Right kidney (tissue), 1 donor: ENCODE results near the gene ASH1L.
"Not testable (repeated sequence)": the region's sequence is repeated elsewhere in the genome, so short reads cannot be mapped to it uniquely, and the experiment has no call there.

Source experiments
- DNase-seq: peaks from one replicate; pipeline ENCODE4 v3.0.0-alpha.2; 2016

ASH1L gene

GRCh38 chr1:155499263-155499662 is 63.3 kb downstream of the ASH1L start:
- no peak for DNase-seq

DNA sequence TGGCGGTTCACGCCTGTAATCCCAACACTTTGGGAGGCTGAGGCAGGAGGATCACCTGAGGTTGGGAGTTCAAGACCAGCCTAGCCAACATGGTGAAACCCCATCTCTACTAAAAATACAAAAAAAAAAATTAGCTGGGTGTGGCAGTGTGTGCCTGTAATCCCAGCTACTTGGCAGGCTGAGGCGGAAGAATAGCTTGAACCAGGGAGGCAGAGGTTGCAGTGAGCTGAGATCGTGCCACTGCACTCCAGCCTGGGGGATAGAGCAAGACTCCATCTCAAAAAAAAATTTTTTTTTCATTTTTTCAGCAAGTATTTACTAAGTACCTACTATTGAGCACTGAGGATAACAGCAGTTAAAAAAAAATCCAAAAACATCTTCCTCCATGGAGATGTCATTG is 69.0 kb downstream of the ASH1L start:
- not testable (repeated sequence) for DNase-seq

- DNase-seq, result not testable (repeated sequence)
These were observed 74.2 kb downstream of the ASH1L start for GRCh38 chr1:155488419-155488818.

GRCh38 chr1:155487541-155487940 is 75.1 kb downstream of the ASH1L start:
- no peak for DNase-seq

DNA sequence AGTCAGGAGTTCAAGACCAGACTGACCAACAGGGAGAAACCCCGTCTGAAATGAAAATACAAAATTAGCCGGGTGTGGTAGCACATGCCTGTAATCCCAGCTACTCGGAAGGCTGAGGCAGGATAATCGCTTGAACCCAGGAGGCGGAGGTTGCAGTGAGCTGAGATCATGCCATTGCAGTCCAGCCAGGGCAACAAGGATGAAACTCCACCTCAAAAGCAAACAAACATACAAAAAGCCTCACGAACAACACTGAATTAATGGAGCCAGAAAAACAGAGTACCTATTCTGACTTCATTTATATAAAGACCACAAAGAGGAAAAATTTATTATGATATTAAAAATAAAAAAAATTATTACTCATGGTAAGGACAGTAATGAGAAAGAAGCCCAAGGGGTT is 75.7 kb downstream of the ASH1L start:
- DNase-seq, result not testable (repeated sequence)

GRCh38 chr1:155485945-155486344 is 76.7 kb downstream of the ASH1L start:
- no peak for DNase-seq

DNA sequence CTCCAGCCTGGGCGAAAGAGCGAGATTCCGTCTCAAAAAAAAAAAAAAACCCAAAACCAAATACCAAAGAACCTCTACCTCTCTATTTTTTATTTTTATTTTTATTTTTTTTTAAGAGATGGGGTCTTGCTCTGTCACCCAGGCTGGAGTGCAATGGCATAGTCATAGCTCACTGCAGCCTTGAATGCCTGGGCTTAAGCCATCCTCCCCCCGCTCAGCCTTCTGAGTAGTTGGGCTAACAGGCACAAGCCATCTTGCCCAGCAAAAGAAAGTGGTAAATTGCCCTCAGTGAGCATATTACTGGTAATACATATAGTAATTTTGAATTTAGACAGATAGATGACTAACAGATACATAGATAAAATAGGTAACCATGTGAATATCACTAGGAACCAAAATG is 77.4 kb downstream of the ASH1L start:
- DNase-seq, result no peak

DNA sequence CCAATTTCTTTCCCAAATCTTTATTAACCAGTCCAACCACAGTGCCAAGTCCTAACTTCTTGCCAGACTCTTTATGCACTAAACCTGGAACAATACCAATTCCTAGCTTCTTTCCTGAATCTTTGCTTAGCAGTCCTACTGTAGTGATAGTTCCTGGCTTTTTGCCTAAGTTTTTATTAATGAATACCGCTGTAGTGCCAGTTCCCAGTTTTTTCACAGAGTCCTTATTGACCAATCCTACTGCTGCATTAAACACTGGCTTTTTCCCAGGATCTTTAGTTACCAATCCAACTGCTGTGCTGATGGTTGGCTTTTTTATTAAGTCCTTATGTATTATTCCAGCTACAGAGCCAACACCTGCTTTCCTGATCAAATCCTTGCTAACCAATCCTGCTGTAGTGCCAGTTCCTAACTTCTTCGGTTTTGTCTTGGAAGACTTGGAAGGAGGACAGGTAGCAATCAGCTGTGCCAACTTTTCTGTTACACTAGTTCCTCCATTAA is 80.8 kb downstream of the ASH1L start:
- no peak for DNase-seq

- DNase-seq, result no peak
These were observed 83.4 kb downstream of the ASH1L start for GRCh38 chr1:155479205-155479604.

GRCh38 chr1:155478270-155478852 is 84.2 kb downstream of the ASH1L start:
- DNase-seq, result no peak

- DNase-seq, result no peak
These were observed 88.5 kb downstream of the ASH1L start for GRCh38 chr1:155474146-155474545.

DNA sequence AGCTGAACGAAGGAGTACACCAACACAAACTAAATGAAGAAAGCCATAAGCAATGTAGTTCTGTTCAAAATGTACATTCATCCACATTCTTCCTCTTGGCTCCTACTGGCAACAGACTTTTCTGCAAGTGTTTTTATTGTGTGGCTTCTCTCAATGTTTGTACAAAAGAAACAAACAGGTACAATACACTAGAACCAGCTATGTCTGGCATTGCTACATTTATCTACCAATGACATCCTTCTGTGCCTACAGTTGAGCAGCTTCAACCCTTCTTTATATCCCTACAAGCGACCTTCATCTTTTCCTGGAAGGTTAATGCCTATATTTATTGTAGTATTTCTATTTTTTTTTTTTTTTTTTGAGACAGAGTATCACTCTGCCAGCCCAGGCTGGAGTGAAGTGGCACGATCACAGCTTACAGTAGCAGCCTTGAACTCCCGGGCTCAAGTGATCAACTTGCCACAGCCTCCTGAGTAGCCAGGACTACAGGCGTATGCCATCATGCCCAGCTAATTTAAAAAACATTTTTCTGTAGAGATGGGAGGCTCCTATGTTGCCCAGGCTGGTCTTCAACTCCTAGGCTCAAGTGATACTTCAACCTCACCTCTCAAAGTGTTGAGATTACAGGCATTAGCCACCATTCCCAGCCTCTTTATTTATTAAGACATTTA is 89.3 kb downstream of the ASH1L start:
- DNase-seq, result no peak

- DNase-seq, result no peak
These were observed 90.0 kb downstream of the ASH1L start for GRCh38 chr1:155472491-155473083.

DNA sequence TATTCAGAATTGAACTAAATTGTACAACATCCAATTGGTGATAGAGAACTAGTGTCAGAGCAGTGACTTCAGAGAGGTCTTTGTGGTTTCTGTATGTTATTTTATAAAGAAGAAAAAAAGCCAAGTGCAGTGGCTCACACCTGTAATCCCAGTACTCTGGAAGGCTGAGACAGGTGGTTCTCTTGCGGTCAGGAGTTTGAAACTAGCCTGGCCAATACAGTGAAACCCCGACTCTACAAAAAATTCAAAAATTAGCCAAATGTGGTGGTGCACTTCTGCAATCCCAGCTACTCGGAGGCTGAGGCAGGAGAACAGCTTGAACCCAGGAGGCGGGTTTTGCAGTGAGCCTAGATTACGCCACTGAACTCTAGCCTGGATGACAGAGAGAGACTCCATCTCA is 90.7 kb downstream of the ASH1L start:
- DNase-seq, result no peak

DNA sequence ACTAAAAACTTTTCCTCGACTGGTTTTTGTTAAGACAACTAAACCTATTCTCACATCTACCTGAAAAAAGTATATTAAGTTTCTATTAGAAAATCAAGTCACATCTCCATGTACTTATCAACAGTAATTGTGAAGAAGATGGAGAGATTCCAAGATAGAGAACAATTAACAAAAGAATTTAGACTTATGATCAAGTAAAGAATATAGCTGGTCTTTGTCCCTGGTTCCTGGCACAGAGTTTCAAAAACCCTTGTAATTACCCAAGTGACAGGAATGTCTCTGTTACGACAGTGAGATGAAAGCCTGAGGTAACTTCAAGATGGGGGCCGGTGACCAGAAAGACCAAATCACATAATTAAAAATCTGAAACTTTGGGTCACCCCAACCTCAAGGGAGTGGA is 91.6 kb downstream of the ASH1L start:
- DNase-seq, result no peak

DNA sequence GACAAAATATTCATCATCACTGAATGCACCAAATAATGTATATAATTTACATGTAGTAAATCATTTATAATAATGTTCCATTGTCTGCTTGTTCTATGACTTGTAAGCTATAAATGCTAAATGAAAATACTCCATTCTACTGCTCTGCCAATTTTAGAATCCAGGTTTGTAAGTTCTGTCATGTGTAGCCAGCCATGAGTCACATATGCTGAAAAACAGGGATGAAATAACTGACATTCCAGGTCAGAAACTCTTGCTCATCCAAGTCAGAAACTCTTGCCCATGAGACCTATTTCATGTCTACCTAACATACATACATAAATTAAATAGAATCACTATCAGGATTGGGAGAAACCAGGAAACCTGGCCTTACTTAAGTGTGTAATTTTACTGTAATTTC is 95.6 kb downstream of the ASH1L start:
- no peak for DNase-seq

- DNase-seq, result no peak
These were observed 96.0 kb downstream of the ASH1L start for GRCh38 chr1:155466617-155466972.

DNA sequence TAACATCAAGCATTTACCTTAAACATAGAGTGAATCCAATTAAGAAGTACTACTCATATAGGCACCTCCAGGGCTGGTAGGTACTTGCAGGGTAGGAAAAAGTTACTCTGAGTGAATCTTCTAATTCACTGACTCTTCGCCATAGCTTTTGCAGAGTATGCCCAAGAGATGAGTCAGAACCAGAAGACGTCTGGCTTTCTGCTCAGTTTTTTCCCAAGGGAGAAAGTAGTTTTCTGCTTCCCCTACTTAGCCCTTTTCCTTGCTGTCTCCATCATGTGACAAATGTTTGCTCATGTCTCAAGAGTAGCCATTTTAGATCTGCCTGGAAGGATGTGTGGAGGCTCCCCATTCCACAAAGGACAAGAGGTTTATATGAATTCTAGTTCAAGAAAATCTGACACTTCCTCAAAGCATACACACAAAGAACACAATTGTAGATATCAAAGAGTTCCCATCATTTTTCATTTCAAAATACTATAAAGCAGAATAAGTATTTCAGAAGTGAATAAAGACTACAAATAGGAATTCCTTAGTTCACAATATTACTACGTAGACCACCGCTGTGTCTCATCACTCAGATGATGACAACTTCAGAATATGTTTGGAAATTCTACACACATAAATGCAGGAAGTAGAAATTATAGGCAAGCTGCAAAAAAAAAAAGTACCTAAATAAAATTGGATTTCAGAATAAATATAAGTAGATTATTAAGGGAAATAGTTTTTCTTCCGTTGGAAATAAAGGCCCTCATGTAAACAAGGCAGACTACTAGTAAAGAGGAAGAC is 98.5 kb downstream of the ASH1L start:
- no peak for DNase-seq

DNA sequence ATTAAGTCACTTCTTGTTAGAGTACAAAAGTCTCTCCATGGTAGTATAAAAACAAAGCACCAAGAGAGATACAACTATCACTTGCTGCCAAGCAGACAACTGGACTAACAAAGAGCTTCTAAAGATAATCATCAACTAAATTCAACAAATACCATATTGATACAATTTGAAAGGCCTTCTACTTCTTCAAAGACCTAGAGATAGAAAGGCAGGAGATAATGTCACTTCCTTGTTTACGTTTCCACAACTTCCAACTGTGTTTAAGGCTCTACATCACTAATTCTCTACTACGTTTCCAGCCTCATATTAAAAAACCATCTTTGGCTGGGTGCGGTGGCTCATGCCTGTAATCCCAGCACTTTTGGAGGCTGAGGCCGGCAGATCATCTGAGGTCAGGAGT is 104.5 kb downstream of the ASH1L start:
- DNase-seq, result no peak

DNA sequence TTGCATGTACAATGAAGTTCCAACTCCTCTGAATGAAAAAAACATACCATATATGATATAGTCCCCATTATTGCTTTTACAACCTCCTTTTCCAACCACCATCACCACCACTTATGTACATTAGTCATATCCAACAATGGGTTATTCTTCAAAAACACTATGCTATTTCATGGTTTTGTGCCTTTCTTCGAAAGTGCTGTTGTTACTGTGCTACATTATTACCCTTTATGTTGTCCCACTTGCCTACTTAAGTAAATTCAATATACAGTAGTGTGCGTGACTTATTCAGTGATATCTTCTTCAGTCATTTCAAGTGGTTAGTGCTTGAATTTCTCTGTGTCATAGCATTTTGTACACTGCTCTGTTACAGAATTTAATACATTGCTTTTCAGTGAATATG is 105.3 kb downstream of the ASH1L start:
- no peak for DNase-seq

- DNase-seq, result no peak
These were observed 106.9 kb downstream of the ASH1L start for GRCh38 chr1:155455588-155456195.

GRCh38 chr1:155454096-155454495 is 108.5 kb downstream of the ASH1L start:
- DNase-seq, result no peak

DNA sequence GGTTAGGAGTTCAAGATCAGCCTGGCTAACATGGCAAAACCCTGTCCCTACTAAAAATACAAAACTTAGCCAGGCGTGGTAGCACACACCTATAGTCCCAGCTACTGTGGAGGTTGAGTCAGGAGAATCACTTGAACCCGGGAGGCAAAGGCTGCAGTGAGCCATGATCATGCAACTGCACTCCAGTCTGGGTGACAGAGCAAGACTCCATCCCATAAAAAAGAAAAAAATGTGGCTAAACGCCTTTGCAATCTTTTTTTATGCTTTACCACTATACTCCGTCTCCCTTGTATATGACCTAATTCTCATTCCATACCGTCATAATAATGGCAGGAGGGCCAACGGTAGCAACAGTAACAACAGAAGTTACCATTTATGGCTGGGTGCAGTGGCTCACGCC is 109.5 kb downstream of the ASH1L start:
- DNase-seq, result no peak
